IPS-18c (cell line): ENCODE measurements around the gene ISY1.
"Not testable (repeated sequence)": the region's sequence is repeated elsewhere in the genome, so short reads cannot be mapped to it uniquely, and the experiment has no call there.

Experiments used
- H3K4me3 ChIP-seq: 2 replicates; pipeline ENCODE4 v1.7.0; 2013; ENCODE audit warnings: low read depth, mild to moderate bottlenecking, low read length, moderate library complexity; ENCODE audit not compliant: insufficient read depth
- H3K9me3 ChIP-seq: one replicate; pipeline ENCODE4 v1.6.1; 2013; ENCODE audit warnings: mild to moderate bottlenecking, low read length, moderate library complexity; ENCODE audit not compliant: control insufficient read depth, insufficient read depth

Gene ISY1

DNA sequence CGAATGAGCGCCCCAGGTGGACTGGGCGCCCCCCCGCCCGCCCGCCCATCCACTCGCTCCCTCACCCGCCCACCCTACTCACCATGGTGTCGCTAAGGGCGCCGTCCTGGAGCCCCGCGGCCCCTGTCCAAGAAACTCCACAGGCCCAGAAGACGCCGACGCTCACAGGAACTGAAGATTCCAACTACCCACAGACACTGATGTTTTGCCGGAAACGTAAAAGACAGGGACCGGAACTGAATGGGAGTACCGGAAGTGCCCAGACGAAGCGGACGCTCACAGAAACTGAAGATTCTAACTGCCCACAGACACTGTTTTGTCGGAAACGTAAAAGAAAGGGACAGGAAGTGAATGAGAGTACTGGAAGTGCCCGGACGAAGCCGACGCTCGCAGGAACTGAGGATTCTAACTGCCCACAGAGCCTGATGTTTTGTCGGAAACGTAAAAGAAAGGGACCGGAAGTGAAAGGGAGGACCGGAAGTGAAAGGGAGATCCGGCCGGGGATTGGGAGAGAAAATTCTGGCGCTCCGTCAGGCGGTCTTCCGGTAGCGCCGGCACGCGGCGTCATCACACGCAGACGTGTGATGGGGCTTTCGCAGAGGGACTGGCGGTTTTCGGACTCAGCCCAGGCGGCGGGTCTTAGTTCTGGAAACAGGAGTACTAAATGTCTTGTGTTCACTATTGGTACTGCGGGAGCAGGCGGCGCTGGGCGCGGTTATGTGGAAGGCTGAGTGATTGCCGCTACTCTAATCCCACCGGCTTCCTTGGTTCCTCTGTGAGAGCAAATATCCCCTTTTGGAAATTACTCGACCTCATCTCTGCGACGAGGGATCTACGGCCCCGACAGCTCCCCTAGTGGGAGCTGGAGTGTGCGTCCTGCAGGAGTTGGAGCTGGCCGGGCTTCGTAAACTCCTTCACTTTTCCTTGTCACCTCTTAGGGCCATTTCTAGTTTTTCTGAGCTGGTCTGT, at the start of gene ISY1:
Gene ISY1 (minus strand): TSS at position 173 of the 969 bp plus-strand sequence. CDS start 88 bp downstream, at position 85.
- Histone ChIP-seq H3K9me3 (no peaks in the 10 kb centered on the region), H3K4me3 (peak within 1 kb of the TSS; percentile 79)

DNA sequence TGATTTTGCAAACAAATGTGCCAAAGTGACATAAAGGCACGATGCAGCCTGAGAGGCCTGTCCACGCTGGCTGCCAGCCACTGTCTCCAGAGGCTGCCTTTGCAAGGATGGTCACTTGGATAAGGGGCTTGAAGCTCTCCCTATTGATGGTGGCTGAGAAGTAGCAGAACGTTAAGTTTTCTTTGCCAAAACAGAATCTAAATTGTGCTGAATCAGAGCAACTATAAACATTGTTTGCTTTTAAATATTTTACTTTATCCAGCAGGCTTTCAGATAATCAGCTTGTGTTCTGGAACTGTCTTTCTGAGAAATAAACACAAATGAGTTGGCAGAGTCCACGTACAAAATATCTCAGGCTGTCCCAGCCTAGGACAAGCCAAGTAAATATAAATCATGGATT, 46.6 kb upstream of the ISY1 start:
- Histone ChIP-seq H3K9me3 (no peaks in the 10 kb centered on the region), H3K4me3 (no peak overlapping the region)

DNA sequence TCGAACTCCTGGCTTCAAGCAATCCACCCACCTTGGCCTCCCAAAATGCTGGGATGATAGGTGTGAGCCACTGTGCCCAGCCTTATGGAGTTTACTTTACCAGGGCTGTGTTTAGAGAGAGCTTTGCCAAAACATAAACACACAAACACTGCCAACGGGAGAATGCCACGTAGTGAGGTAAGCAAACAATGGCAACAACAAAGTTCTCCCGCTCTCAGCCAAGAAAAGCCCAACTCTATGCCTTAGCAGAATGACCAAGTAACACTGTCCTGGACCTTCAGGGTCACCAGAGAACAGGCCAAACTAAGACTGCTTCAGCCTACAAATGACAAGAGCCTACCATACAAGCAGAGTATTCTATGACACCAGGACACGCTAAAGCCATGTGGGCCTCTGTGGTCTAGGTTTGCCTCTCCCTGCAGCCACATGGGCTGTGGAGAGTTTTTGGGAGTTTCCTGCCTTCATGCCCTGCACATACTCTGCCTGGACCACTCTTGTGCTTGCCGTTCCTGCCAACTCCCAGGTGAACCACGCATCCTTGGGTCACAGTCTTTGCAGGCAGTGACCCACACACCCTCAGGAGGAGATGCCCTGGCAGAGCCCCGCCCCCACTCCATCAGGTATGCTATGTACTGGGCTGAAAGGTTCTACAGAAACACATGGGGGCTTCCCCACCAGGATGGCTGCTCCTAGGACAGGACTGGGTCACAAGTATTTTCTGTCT, 44.4 kb upstream of the ISY1 start:
- H3K9me3 ChIP-seq, result no peaks in the 10 kb centered on the region

DNA sequence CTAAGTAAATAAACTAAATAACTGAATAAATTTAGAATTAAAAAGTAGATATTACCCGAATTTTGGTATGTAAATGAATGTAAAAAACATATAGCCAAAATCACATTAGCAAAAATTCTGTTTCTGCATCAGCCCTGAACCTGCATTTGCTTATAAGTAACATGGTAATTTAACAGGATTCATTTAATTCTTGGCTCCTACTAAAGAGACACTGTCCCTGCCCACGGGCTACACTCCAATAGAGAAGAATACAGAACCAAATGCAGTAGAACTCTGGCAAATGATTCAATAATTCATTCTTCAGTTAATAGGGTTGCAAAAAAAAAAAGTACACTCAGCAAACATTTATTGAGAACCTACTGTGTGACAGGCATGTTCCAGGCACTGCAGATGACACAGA, 43.6 kb upstream of the ISY1 start:
- Histone ChIP-seq H3K9me3 (no peaks in the 10 kb centered on the region), H3K4me3 (no peak overlapping the region)

More for the DNA sequence above, 44.4 kb upstream of the ISY1 start:
- H3K4me3 ChIP-seq, result no peak overlapping the region

DNA sequence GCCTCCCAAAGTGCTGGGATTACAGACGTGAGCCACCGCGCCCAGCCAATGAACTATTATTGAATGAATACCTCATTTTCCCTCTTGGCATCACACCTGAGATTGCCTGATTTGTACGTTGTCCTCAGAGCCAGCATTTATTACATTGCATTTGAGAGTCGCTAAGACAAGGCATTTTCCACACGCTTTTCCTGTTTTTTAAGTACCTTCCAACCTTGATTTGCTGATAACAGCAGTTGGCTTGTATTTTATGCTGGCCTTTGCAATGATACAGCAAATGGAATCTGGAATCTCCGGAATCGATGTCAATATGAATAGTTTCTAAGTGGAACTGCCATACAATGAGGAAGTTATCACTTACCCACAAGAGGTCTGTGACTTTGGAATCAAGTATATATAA, 38.5 kb upstream of the ISY1 start:
- Histone ChIP-seq H3K4me3 (no peak overlapping the region), H3K9me3 (no peaks in the 10 kb centered on the region)

DNA sequence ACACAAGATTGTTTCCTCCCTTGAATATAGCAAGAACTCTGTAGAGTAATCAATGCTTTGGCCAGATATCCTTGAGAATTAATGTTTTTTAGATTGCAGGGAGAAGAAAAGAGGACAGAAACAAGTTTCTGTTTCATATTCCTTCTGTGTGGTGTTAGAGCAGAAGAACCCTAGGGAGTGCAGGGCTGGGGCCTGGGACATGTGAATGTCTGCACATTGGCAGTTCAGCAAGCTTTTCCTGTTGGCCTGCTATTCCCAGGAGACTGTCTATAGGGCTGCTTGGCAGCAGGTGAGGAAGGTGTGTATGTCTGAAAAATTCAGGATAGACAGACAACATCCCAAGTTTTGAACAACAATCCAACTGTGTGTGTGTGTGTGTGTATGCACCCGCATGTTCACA, 36.5 kb upstream of the ISY1 start:
- Histone ChIP-seq H3K4me3 (no peak overlapping the region), H3K9me3 (no peaks in the 10 kb centered on the region)

DNA sequence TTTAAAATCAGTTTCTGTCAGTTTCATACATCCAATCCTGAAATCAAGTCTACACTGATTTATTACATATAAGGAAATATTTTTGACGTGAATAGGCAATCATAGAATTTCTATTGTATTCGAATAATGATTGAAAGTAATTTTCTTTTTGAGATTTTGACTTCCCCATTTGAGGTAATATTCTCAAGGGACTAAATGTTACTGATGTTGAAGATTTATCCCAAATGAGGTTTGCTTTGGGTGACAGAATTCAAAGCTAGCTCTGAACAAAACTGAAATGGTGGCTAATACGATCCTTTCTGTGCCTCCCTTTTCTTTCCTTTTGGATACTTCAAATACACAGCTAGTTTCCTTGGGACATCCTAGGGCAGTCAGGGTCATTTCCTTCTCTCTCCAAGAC, 35.7 kb upstream of the ISY1 start:
- Histone ChIP-seq H3K4me3 (no peak overlapping the region), H3K9me3 (no peaks in the 10 kb centered on the region)

DNA sequence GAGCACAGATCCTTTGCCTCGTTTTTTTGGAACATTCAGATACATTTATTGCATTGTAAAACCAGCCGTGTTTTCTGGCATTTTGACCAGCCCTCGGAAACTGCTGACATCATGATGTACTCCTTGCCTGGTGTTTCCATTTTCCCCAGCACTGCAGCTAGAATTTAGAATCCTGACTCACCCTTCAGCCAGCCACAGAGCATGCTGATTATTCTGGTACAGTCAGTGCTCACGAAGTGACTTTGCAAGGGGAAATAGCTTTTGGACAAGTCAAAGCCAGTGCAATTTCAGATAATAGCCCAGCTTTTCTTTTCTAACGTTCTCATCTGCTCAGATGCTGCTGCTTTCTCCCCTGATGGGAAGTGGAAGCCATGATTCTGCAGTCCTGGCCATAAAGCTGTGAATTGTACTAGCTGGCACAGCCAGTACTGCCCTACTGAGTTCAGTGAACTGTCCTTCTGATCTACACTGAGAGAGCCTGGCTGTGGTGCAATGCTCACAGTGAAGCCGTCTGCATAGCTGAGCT, 34.9 kb upstream of the ISY1 start:
- no peaks in the 10 kb centered on the region for H3K9me3 ChIP-seq
- H3K4me3 ChIP-seq, result no peak overlapping the region

DNA sequence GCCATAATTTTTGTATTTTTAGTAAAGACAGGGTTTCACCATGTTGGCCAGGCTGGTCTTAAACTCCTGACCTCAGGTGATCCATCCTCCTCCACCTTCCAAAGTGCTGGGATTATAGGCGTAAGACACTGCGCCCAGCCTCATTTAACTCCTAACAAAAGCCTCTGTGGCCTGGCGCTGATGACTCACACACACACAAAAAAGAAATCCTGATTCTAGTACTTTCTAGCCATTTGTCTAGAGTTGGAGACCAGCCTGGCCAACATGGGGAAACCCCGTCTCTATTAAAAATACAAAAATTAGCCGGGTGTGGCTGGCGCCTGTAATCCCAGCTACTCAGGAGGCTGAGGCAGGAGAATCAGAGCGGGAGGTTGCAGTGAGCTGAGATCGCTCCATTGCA, 28.9 kb upstream of the ISY1 start:
- not testable (repeated sequence) for H3K9me3 ChIP-seq

DNA sequence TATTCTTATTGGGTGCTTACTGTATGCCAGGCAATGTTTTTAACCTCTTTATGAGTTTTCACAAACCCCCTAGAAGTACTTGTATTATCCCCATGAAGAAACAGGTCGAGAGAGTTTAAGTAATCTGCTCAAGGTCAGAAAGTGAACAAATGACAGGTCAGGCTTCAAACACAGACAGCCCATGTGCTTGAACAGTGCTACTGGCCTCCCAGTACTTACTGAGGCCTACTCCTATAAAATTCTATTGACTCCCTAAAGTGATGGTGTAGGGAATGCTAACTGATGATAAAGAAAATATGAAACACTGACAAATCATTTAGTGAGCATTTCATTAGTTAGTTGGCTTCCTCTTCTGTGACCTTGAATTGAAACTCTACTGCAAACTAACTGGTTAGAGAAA, 27.0 kb upstream of the ISY1 start:
- Histone ChIP-seq H3K9me3 (peaks cover 2% of the 10 kb centered on the region), H3K4me3 (no peak overlapping the region)

More for the DNA sequence above, 28.9 kb upstream of the ISY1 start:
- not testable (repeated sequence) for H3K4me3 ChIP-seq

DNA sequence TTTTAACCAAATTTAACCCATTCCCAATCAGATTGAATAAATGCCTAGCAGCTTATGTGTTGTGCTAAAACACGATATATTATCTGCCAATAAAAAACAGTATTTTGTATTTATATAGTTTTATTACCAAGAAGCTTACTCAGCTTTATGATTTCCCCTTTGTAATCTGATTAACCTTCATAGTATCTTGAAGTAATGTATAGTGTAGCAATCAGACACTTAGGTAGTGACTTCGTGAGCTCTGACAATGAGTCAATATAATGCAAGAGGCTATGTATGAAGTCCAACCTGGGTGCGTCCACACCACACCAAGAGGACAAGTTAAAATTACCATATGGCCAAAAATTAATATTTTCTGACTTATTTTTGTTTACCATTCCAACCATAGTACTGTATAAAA, 24.9 kb upstream of the ISY1 start:
- H3K4me3 ChIP-seq, result no peak overlapping the region
- H3K9me3 ChIP-seq, result peaks cover 2% of the 10 kb centered on the region

DNA sequence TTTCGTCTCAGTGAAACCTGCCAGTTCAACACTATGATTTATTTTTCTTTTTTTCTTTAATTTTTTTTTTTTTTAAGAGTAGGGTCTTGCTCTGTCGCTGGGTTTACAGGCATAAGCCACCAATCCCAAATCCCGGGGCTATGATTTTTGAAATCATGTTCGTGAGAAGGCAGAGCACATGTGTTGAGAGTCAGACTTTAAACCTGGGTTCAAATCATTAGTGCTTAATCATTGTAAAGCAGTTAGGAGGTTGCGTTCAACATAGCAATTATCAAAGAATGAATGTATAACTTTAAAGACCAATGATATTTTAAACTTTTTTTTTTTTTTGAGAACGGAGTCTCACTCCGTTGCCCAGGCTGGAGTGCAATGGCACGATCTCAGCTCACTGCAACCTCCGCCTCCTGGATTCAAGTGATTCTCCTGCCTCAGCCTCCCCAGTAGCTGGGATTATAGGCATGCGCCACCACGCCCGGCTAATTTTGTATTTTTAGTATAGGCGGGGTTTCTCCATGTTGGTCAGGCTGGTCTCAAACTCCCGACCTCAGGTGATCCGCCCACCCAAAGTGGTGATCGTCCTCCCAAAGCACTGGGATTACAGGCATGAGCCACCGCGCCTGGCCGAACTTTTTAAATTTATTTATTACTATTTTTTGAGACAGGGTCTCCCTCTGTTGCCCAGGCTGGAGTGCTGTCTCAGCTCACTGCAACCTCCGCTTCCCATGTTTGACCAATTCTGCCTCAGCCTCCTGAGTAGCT, 24.1 kb upstream of the ISY1 start:
- H3K4me3 ChIP-seq, H3K9me3 ChIP-seq: not testable (repeated sequence)

DNA sequence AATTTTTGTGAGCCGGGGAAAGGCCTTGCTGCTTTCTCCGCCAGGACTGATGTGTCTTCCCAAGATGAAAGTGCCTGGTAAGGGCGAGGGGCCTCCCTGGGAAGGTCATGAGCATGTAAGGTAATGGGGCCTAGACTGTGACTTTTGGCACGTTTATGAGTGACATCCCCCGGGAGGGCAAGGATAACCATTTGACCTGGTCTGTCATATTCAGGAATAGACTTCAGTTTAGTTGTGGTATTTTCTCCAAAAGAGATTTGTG, 23.5 kb upstream of the ISY1 start:
- H3K9me3 ChIP-seq, result peaks cover 2% of the 10 kb centered on the region
- peak overlapping the region; percentile 94 for H3K4me3 ChIP-seq

DNA sequence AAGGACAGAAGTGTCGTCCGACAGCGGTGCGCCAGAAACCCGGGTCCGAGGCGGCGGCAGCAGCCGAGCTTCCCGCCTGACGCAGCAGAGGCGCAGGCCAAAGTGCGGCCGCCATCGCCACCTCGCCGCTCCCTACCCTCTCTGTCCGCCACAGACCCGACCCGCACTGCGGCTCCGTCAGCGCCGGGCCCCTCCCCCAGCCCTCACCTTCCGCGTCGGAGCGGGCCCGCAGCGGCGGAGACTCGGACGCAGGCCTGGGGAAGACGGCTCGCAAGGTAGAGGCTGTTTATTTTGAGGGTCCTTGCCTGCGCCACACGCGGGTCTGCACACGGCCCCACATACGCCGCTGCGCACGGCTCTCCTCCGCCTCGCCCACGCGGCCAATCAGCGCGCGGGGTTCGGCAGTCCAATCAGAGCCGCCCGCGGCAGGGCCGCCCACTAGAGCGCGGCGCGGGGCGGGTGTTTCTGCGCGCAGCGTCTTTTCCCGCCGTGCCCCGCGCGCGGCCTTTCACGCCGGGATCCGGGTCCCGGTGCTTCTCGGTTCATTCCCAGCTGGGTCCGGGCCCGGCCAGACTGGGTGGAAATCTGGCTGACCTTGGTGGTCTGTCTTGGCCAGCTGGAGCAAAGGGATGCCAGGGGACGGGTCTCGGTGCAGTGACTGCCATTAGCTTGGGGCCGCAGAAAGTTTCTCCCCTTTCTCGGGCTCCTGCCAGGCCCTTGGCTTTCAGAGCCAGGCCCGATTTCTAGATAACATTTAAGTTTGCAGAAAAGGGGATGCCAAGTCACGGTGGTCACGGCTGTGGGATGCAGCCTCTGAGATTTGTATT, 22.9 kb upstream of the ISY1 start, which contains the start of gene CNBP:
Gene CNBP (minus strand): TSS at position 328 of the 827 bp plus-strand sequence. CDS start 12,139 bp downstream, outside the sequence.
- Histone ChIP-seq H3K4me3 (peak within 1 kb of the TSS; percentile 94), H3K9me3 (peaks cover 2% of the 10 kb centered on the region)

DNA sequence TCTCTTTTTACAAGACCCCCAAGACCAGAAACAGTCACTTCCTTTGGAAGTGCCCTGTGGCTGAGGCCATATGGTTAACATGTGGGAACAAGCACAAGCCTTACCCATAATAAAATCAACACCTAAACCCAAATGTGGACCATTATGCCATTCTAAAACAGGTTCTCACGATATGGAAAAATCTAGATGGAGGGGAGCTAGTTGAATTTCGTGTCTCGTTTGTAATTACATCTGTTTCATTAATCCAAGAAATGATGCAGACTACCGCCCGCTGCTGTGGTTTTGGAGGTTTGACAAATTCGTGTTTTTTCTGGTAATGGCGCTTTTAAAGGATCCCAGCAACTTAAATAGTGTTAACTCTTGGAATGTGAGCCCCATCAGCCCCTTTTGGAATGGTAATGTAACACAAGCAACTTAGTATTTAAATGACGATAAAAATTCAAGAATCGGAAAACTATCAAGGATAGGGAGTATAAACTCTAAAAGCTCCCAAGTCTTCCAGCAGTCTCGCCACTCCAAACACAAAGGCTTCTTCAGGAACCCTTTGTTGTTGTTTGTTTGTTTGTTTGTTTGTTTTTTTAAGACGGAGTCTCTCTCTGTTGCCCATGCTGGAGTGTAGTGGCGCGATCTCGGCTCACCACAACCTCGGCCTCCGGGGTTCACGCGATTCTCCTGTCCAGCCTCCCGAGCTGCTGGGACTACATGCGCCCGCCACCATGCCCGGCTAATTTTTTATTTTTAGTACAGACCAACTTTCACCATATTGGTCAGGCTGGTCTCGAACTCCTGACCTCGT, 21.7 kb upstream of the ISY1 start:
- peak overlapping the region; percentile 94 for H3K4me3 ChIP-seq

DNA sequence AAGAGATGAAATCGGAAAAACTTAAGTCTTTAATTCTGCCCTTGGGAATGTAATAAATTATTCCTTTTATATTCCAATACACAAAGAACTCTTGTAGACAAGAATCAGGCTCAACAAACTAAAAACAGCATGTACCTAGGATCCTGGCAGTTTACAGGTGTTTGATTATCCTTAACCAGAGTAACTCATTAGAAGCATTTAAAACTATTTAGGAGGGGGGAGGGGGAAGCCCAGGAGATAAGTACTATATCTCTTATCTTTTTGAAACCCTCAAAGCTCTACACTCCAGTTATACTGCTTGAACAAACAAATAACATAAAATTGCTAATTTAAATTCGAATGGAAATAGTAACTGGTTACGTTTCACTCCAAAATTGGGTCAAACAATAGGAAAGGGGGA, 21.0 kb upstream of the ISY1 start:
- H3K4me3 ChIP-seq, result peak overlapping the region; percentile 94
- peaks cover 2% of the 10 kb centered on the region for H3K9me3 ChIP-seq

More for the DNA sequence above, 21.7 kb upstream of the ISY1 start:
- H3K9me3 ChIP-seq, result peaks cover 2% of the 10 kb centered on the region
